Medulla oblongata (tissue), 1 donor: ENCODE results near the gene EPHX1.

Source experiments
- DNase-seq: peaks from one replicate; pipeline ENCODE4 v3.0.0-alpha.2; 2015; ENCODE audit errors: extremely low spot score

The EPHX1 gene

GRCh38 chr1:225842788-225843425, 33.0 kb downstream of the EPHX1 start:
- no peak for DNase-seq

GRCh38 chr1:225843426-225843795, 33.5 kb downstream of the EPHX1 start:
- no peak for DNase-seq

- DNase-seq: peak; percentile 62
These were observed 34.5 kb downstream of the EPHX1 start for GRCh38 chr1:225844236-225845061.

- no peak for DNase-seq
These were observed 35.2 kb downstream of the EPHX1 start for GRCh38 chr1:225845097-225845496.

- peak; percentile 83 for DNase-seq
These were observed 35.8 kb downstream of the EPHX1 start for GRCh38 chr1:225845571-225846259.

- no peak for DNase-seq
These were observed 36.7 kb downstream of the EPHX1 start for GRCh38 chr1:225846331-225847310.

- no peak for DNase-seq
These were observed 37.7 kb downstream of the EPHX1 start for GRCh38 chr1:225847610-225848009.

- peak; percentile 89 for DNase-seq
These were observed 38.4 kb downstream of the EPHX1 start for GRCh38 chr1:225848030-225848955.

- no peak for DNase-seq
These were observed 40.0 kb downstream of the EPHX1 start for GRCh38 chr1:225849925-225850324.

- no peak for DNase-seq
These were observed 40.4 kb downstream of the EPHX1 start for GRCh38 chr1:225850370-225850769.

- DNase-seq: no peak
These were observed 41.9 kb downstream of the EPHX1 start for GRCh38 chr1:225851805-225852204.

GRCh38 chr1:225852413-225853124, 42.6 kb downstream of the EPHX1 start:
- DNase-seq: no peak

GRCh38 chr1:225853441-225853840, 43.5 kb downstream of the EPHX1 start:
- DNase-seq: no peak

- DNase-seq: peak; percentile 56
These were observed 45.8 kb downstream of the EPHX1 start for GRCh38 chr1:225855503-225856300.

- peak; percentile 72 for DNase-seq
These were observed 47.3 kb downstream of the EPHX1 start for GRCh38 chr1:225857256-225857655.

- no peak for DNase-seq
These were observed 49.2 kb downstream of the EPHX1 start for GRCh38 chr1:225859151-225859550.

GRCh38 chr1:225860107-225860506, 50.2 kb downstream of the EPHX1 start:
- DNase-seq: no peak

GRCh38 chr1:225860876-225861441, 51.0 kb downstream of the EPHX1 start:
- no peak for DNase-seq
